Measurements from ENCODE around the gene ARID4A. TPM values are rescaled to one million over a fixed set of nuclear protein-coding genes. Genes with fewer than 3 reads are reported as not detected.
A peak's percentile ranks its signal among the peaks of the same experiment; 100 is the strongest.

Gene ARID4A
- total and polyA plus RNA-seq, 9 of the 15 experiments (the other 6 are each of a cell fraction or from before 2014, with no cell fraction given): 2.4 to 11.5 (median 8.7) TPM

- no peak overlapping the region for H2AFZ ChIP-seq (ENCODE audit: low read depth, low read length)
- no peaks in the 10 kb centered on the region for H3K27me3 ChIP-seq (ENCODE audit: control insufficient read depth in 2 of 2, insufficient read depth in 2 of 2, low read length in 2 of 2)
- H3K9me3 ChIP-seq (replicated peaks; ENCODE audit: control insufficient read depth, insufficient read depth, low read depth, low read length): no peaks in the 10 kb centered on the region
- in situ Hi-C loops (cut with MboI) (no loop called here), intact Hi-C loops (cut with micrococcal nuclease) (no loop called here)
- no peak overlapping the region for H3K4me3 ChIP-seq
- no peak overlapping the region for H3K27ac ChIP-seq (ENCODE audit: extremely low read depth, low read depth, low read length)
- no TSS peak for BruUV-seq (replicated peaks)
- FAIRE-seq (no peak), DNase-seq (ENCODE audit: extremely low read depth in 1 of 4, low spot score in 3 of 4) (no peak), ATAC-seq (no peak)
- H3K4me2 ChIP-seq (ENCODE audit: insufficient read depth, low read length): no peak overlapping the region
- H3K79me2 ChIP-seq (ENCODE audit: control insufficient read depth, insufficient read depth, low read length): no peaks in the 10 kb centered on the region
- TF ChIP-seq ZNF121 (CRISPR knock-in tag; conservative IDR thresholded peaks at IDR 0.05) (peak; percentile 20; the same call in 1 of the 2 replicates), ELF4 (CRISPR knock-in tag; IDR thresholded peaks at IDR 0.05) (no peak), CEBPB (tag; IDR thresholded peaks at IDR 0.05) (peak; percentile 63), CEBPG (CRISPR knock-in tag; IDR thresholded peaks at IDR 0.05) (peak; percentile 27; the same call in 1 of the 2 replicates), CEBPG (tag; conservative IDR thresholded peaks at IDR 0.05 in 1 of 2, IDR thresholded peaks at IDR 0.05 in 1 of 2) (no peak)
- TF ChIP-seq, protein P1, sequence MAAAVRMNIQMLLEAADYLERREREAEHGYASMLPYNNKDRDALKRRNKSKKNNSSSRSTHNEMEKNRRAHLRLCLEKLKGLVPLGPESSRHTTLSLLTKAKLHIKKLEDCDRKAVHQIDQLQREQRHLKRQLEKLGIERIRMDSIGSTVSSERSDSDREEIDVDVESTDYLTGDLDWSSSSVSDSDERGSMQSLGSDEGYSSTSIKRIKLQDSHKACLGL (CRISPR knock-in tag; IDR thresholded peaks at IDR 0.05; ENCODE audit: borderline replicate concordance, poor library complexity, severe bottlenecking): no peak
- H3K4me1 ChIP-seq (replicated peaks in 1 of 2; ENCODE audit: control insufficient read depth in 2 of 2, insufficient read depth in 2 of 2, low read length in 2 of 2): peaks cover 0 to 9% of the 10 kb centered on the region in 2 experiments; a peak in 3 of 5 replicates
- POLR2A ChIA-PET: no interaction called here
- WGBS (ENCODE audit: insufficient coverage, low coverage, missing lambda C conversion rate): 88% methylated on average over 2 of the region's 3 CpGs
- no peaks in the 10 kb centered on the region for H4K20me1 ChIP-seq (replicated peaks; ENCODE audit: control insufficient read depth, insufficient read depth, low read length)
- H3K36me3 ChIP-seq (ENCODE audit: control insufficient read depth, insufficient read depth, low read length): 0 out of 3 replicates have a peak, but pooled peaks cover 3% of the 10 kb centered on the region
- H3K9me1 ChIP-seq (ENCODE audit: control insufficient read depth, insufficient read depth, low read length): no peaks in the 10 kb centered on the region
- CTCF ChIA-PET (ENCODE audit: low intra/inter-chr PET ratio): no interaction called here
- H3K9ac ChIP-seq (ENCODE audit: insufficient read depth in 1 of 2, low read depth in 2 of 2, low read length in 2 of 2): no peak overlapping the region
Measured at GRCh38 chr14:58398895-58399294, 100.5 kb downstream of the ARID4A start.
